ENCODE data around the gene BPIFB6.

Gene BPIFB6

GRCh38 chr20:33015114-33015484 lies 16.3 kb upstream of the BPIFB6 start:
- in situ Hi-C loops (cut with MboI; ENCODE audit: low sequenced_read_pairs), result no loop called here

- in situ Hi-C loops (cut with MboI; ENCODE audit: low sequenced_read_pairs), result no loop called here
Measured at GRCh38 chr20:33015700-33016580, 15.5 kb upstream of the BPIFB6 start.

GRCh38 chr20:33016581-33017109 lies 14.8 kb upstream of the BPIFB6 start:
- in situ Hi-C loops (cut with MboI; ENCODE audit: low sequenced_read_pairs), result no loop called here

- in situ Hi-C loops (cut with MboI; ENCODE audit: low sequenced_read_pairs), result no loop called here
Measured at GRCh38 chr20:33017542-33017941, 13.9 kb upstream of the BPIFB6 start.

- in situ Hi-C loops (cut with MboI; ENCODE audit: low sequenced_read_pairs), result no loop called here
Measured at GRCh38 chr20:33018169-33018931, 13.1 kb upstream of the BPIFB6 start.

- in situ Hi-C loops (cut with MboI; ENCODE audit: low sequenced_read_pairs), result no loop called here
Measured at GRCh38 chr20:33019465-33020277, 11.8 kb upstream of the BPIFB6 start.

GRCh38 chr20:33020278-33021161 lies 10.9 kb upstream of the BPIFB6 start:
- in situ Hi-C loops (cut with MboI; ENCODE audit: low sequenced_read_pairs), result no loop called here

GRCh38 chr20:33021879-33022278 lies 9.6 kb upstream of the BPIFB6 start:
- in situ Hi-C loops (cut with MboI; ENCODE audit: low sequenced_read_pairs), result no loop called here

- in situ Hi-C loops (cut with MboI; ENCODE audit: low sequenced_read_pairs), result no loop called here
Measured at GRCh38 chr20:33022289-33022688, 9.2 kb upstream of the BPIFB6 start.

GRCh38 chr20:33022694-33023438 lies 8.6 kb upstream of the BPIFB6 start:
- in situ Hi-C loops (cut with MboI; ENCODE audit: low sequenced_read_pairs), result no loop called here

GRCh38 chr20:33023439-33024242 lies 7.8 kb upstream of the BPIFB6 start:
- in situ Hi-C loops (cut with MboI; ENCODE audit: low sequenced_read_pairs), result no loop called here

GRCh38 chr20:33024243-33024560 lies 7.2 kb upstream of the BPIFB6 start:
- in situ Hi-C loops (cut with MboI; ENCODE audit: low sequenced_read_pairs), result no loop called here

- in situ Hi-C loops (cut with MboI; ENCODE audit: low sequenced_read_pairs), result no loop called here
Measured at GRCh38 chr20:33024609-33025317, 6.7 kb upstream of the BPIFB6 start.

GRCh38 chr20:33025318-33025876 lies 6.1 kb upstream of the BPIFB6 start:
- in situ Hi-C loops (cut with MboI; ENCODE audit: low sequenced_read_pairs), result no loop called here

- in situ Hi-C loops (cut with MboI; ENCODE audit: low sequenced_read_pairs), result no loop called here
Measured at GRCh38 chr20:33026072-33026778, 5.2 kb upstream of the BPIFB6 start.

- in situ Hi-C loops (cut with MboI; ENCODE audit: low sequenced_read_pairs), result no loop called here
Measured at GRCh38 chr20:33026779-33027759, 4.4 kb upstream of the BPIFB6 start.
